OCI-LY7 (cell line): ENCODE results near the gene MYOZ1. TPM values are rescaled to one million over a fixed set of nuclear protein-coding genes. Genes with fewer than 3 reads are reported as not detected.

Source experiments
- BruUV-seq: library from RNA; stranded (reverse); fragments of 400-500 nt; replicated peaks from 2 replicates; lab custom pipeline; 2021; lab: Mats Ljungman, UMichigan
- CTCF ChIA-PET: fragments of 300-600 bp; sonication (Branson Sonifier 250); formaldehyde crosslinking; loops from one replicate; lab custom pipeline; 2022; ENCODE audit warnings: antibody characterized with exemption; ENCODE audit not compliant: unreplicated experiment; lab: Charles Lee
- POLR2A ChIA-PET: fragments of 300-600 bp; sonication (Branson Sonifier 250); formaldehyde crosslinking; loops from one replicate; lab custom pipeline; 2022; ENCODE audit warnings: antibody characterized with exemption; lab: Charles Lee
- DNase-seq: peaks from one replicate; pipeline ENCODE4 v3.0.0-alpha.2; 2015; ENCODE audit warnings: low spot score
- H2AFZ ChIP-seq: fragments of 200-600 bp; sonication (generic), shearing (Covaris generic); 2 replicates; pipeline ENCODE4 v1.6.1; 2014; ENCODE audit warnings: mild to moderate bottlenecking, antibody characterized with exemption, low read length, moderate library complexity
- H3K27ac ChIP-seq: fragments of 200-600 bp; sonication (generic); 2 replicates; pipeline ENCODE4 v1.5.1; 2014; ENCODE audit warnings: mixed run types, low read depth, mild to moderate bottlenecking, moderate library complexity, low read length, inconsistent platforms; ENCODE audit not compliant: poor library complexity, severe bottlenecking
- H3K36me3 ChIP-seq: fragments of 200-600 bp; sonication (generic); 2 replicates; pipeline ENCODE4 v1.6.1; 2014; ENCODE audit warnings: mild to moderate bottlenecking, antibody characterized with exemption, low read length, moderate library complexity, mixed read lengths; ENCODE audit not compliant: insufficient read depth
- H3K4me1 ChIP-seq: fragments of 200-600 bp; sonication (generic); 2 replicates; pipeline ENCODE4 v1.5.1; 2014; ENCODE audit warnings: mild to moderate bottlenecking, low read length; ENCODE audit not compliant: insufficient read depth, poor library complexity, severe bottlenecking
- H3K4me2 ChIP-seq: fragments of 200-600 bp; sonication (generic); 2 replicates; pipeline ENCODE4 v1.6.1; 2014; ENCODE audit warnings: mild to moderate bottlenecking, low read length
- H3K4me3 ChIP-seq: fragments of 200-600 bp; sonication (generic); 2 replicates; pipeline ENCODE4 v1.5.1; 2014; ENCODE audit warnings: mild to moderate bottlenecking, low read depth, low read length; ENCODE audit not compliant: poor library complexity, severe bottlenecking
- H3K79me2 ChIP-seq: fragments of 200-600 bp; sonication (generic); 2 replicates; pipeline ENCODE4 v1.6.1; 2016; ENCODE audit warnings: low read depth, mild to moderate bottlenecking, low read length, moderate library complexity, mixed read lengths; ENCODE audit not compliant: insufficient read depth
- H3K9me2 ChIP-seq: fragments of 200-600 bp; sonication (generic); 2 replicates; pipeline ENCODE4 v1.6.1; 2016; ENCODE audit warnings: mild to moderate bottlenecking, low read length, mixed read lengths; ENCODE audit not compliant: insufficient read depth
- H3K9me3 ChIP-seq: fragments of 200-600 bp; sonication (generic); 2 replicates; pipeline ENCODE4 v1.6.1; 2014; ENCODE audit warnings: mild to moderate bottlenecking, mixed run types, low read length, mixed read lengths
- H4K20me1 ChIP-seq: fragments of 200-600 bp; sonication (generic); 2 replicates; pipeline ENCODE4 v1.6.1; 2014; ENCODE audit warnings: mild to moderate bottlenecking, antibody characterized with exemption, low read length, moderate library complexity, mixed read lengths; ENCODE audit not compliant: insufficient read depth
- CTCF ChIP-seq: fragments of 200-600 bp; sonication (generic); conservative IDR thresholded peaks from 2 replicates; pipeline ENCODE4 v1.5.1; 2014; ENCODE audit warnings: mild to moderate bottlenecking, antibody characterized with exemption, low read length, moderate library complexity, mixed read lengths
- EZH2phosphoT487 ChIP-seq: fragments of 200-600 bp; sonication (generic); IDR thresholded peaks from 2 replicates; pipeline ENCODE4 v1.6.1; 2018; ENCODE audit warnings: low read depth, borderline replicate concordance, mild to moderate bottlenecking, mixed run types, antibody characterized with exemption, low read length, moderate library complexity, mixed read lengths
- intact Hi-C: fragments of 100-400 bp; cut with micrococcal nuclease; formaldehyde crosslinking; loops from one replicate; pipeline ENCODE4 v1.10.0; 2022; ENCODE audit not compliant: unreplicated experiment
- total RNA-seq, 2 experiments: library from RNA; depleted of rRNA in 1 of 2; stranded (reverse); fragments of >200 nt in 1 of 2; shearing (Covaris generic) in 1 of 2; gene quantifications; 2 replicates each; pipeline ENCODE4 v1.2.3, GENCODE V29; 2014 to 2022

The MYOZ1 gene
- total RNA-seq, 2 experiments from 2014 or later: not detected

DNA sequence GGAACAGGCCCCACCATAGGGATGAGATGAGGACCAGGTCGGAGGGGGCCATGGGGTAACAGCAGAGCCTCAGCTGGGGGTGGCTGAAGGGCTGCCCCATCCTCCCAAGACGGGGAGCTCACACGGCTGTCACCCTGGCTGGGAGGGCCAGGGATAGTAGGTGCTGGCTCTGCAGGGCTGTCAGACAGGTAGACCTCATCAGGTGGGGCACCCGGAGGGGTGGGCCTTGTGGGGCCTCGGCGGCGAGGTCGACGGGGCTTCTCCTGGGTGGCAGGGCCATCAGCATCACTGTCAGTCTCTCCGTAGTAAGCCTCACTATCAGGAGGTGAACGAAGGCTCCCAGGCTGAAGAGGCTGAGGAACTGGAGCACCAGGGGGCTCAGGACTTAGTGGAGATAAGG lies 11.9 kb upstream of the MYOZ1 start:
- DNase-seq: no peak
- H2AFZ ChIP-seq: no peak overlapping the region
- H3K36me3 ChIP-seq: no peaks in the 10 kb centered on the region
- TF ChIP-seq CTCF (no peak), EZH2phosphoT487 (no peak)
- no peaks in the 10 kb centered on the region for H3K79me2 ChIP-seq
- no peak overlapping the region for H3K27ac ChIP-seq
- no peaks in the 10 kb centered on the region for H3K9me3 ChIP-seq
- BruUV-seq: no TSS peak
- H3K4me2 ChIP-seq: no peak overlapping the region
- POLR2A ChIA-PET: interaction anchor here (0.6 kb wide), 1 partner anchor 96 kb away, joined by 3 read pairs; no protein-coding TSS in a partner anchor
- no peak overlapping the region for H3K4me3 ChIP-seq
- CTCF ChIA-PET: no interaction called here
- intact Hi-C loops: no loop called here
- no peaks in the 10 kb centered on the region for H3K9me2 ChIP-seq
- no peaks in the 10 kb centered on the region for H3K4me1 ChIP-seq
- no peaks in the 10 kb centered on the region for H4K20me1 ChIP-seq

GRCh38 chr10:73650537-73651331 lies 9.5 kb upstream of the MYOZ1 start:
- ChIA-PET POLR2A (interaction anchor here (0.6 to 1.0 kb wide), 2 partner anchors 9 to 689 kb away, joined by 3 read pairs; no protein-coding TSS in a partner anchor), CTCF (interaction anchor here (0.6 kb wide), 1 partner anchor 213 kb away, joined by 4 read pairs; no protein-coding TSS in a partner anchor)
- no peak overlapping the region for H3K27ac ChIP-seq
- H3K79me2 ChIP-seq: no peaks in the 10 kb centered on the region
- no peaks in the 10 kb centered on the region for H3K36me3 ChIP-seq
- H3K9me2 ChIP-seq: no peaks in the 10 kb centered on the region
- H3K4me2 ChIP-seq: no peak overlapping the region
- H4K20me1 ChIP-seq: no peaks in the 10 kb centered on the region
- no TSS peak for BruUV-seq
- no peak overlapping the region for H3K4me3 ChIP-seq
- DNase-seq: no peak
- no peaks in the 10 kb centered on the region for H3K4me1 ChIP-seq
- no peaks in the 10 kb centered on the region for H3K9me3 ChIP-seq
- TF ChIP-seq EZH2phosphoT487 (no peak), CTCF (no peak)
- no peak overlapping the region for H2AFZ ChIP-seq
- intact Hi-C loops: no loop called here
